ENCODE data around the gene TSPAN18. TPM values are rescaled to one million over a fixed set of nuclear protein-coding genes. Genes with fewer than 3 reads are reported as not detected.
A peak's percentile ranks its signal among the peaks of the same experiment; 100 is the strongest.

Gene TSPAN18
- polyA plus RNA-seq, 1 of the 3 experiments (the other 2 are of a cell fraction) = 0.72 TPM

GRCh38 chr11:44733877-44734276 lies 7.1 kb downstream of the TSPAN18 start:
- ChIA-PET POLR2A (interaction anchor here (0.9 kb wide), 1 partner anchor 22 kb away, joined by 4 read pairs; no protein-coding TSS in a partner anchor), CTCF (interaction anchor here (1.2 kb wide), 1 partner anchor 43 kb away, joined by 3 read pairs; no protein-coding TSS in a partner anchor)
- peaks cover 12% of the 10 kb centered on the region for H3K27me3 ChIP-seq (ENCODE audit: insufficient read depth)
- TF ChIP-seq, protein P1, sequence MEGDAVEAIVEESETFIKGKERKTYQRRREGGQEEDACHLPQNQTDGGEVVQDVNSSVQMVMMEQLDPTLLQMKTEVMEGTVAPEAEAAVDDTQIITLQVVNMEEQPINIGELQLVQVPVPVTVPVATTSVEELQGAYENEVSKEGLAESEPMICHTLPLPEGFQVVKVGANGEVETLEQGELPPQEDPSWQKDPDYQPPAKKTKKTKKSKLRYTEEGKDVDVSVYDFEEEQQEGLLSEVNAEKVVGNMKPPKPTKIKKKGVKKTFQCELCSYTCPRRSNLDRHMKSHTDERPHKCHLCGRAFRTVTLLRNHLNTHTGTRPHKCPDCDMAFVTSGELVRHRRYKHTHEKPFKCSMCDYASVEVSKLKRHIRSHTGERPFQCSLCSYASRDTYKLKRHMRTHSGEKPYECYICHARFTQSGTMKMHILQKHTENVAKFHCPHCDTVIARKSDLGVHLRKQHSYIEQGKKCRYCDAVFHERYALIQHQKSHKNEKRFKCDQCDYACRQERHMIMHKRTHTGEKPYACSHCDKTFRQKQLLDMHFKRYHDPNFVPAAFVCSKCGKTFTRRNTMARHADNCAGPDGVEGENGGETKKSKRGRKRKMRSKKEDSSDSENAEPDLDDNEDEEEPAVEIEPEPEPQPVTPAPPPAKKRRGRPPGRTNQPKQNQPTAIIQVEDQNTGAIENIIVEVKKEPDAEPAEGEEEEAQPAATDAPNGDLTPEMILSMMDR (IDR thresholded peaks at IDR 0.05) = no peak
- TF ChIP-seq, protein P2, sequence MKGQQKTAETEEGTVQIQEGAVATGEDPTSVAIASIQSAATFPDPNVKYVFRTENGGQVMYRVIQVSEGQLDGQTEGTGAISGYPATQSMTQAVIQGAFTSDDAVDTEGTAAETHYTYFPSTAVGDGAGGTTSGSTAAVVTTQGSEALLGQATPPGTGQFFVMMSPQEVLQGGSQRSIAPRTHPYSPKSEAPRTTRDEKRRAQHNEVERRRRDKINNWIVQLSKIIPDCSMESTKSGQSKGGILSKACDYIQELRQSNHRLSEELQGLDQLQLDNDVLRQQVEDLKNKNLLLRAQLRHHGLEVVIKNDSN (IDR thresholded peaks at IDR 0.05; ENCODE audit: borderline replicate concordance, low read depth) = no peak
- no peak for TF ChIP-seq FOXM1 (IDR thresholded peaks at IDR 0.05; ENCODE audit: low read depth)
- TF ChIP-seq REST (IDR thresholded peaks at IDR 0.05; ENCODE audit: low read depth, low read length) = no peak
- TF ChIP-seq NRF1 (IDR thresholded peaks at IDR 0.05; ENCODE audit: low read depth, low read length) = no peak
- TF ChIP-seq SIN3A (IDR thresholded peaks at IDR 0.05; ENCODE audit: borderline replicate concordance, low read depth, low read length) = no peak
- TF ChIP-seq, protein P3, sequence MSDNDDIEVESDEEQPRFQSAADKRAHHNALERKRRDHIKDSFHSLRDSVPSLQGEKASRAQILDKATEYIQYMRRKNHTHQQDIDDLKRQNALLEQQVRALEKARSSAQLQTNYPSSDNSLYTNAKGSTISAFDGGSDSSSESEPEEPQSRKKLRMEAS (IDR thresholded peaks at IDR 0.05; ENCODE audit: low read depth) = no peak
- no peak for TF ChIP-seq PBX3 (IDR thresholded peaks at IDR 0.05)
- TF ChIP-seq MEF2A (IDR thresholded peaks at IDR 0.05; ENCODE audit: borderline replicate concordance, low read depth) = no peak
- TF ChIP-seq GABPA (IDR thresholded peaks at IDR 0.05; ENCODE audit: low read depth) = no peak
- TF ChIP-seq, protein P4, sequence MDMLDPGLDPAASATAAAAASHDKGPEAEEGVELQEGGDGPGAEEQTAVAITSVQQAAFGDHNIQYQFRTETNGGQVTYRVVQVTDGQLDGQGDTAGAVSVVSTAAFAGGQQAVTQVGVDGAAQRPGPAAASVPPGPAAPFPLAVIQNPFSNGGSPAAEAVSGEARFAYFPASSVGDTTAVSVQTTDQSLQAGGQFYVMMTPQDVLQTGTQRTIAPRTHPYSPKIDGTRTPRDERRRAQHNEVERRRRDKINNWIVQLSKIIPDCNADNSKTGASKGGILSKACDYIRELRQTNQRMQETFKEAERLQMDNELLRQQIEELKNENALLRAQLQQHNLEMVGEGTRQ (IDR thresholded peaks at IDR 0.05; ENCODE audit: borderline replicate concordance, low read depth, low read length) = no peak
- no peak for TF ChIP-seq POLR2AphosphoS5 (IDR thresholded peaks at IDR 0.05; ENCODE audit: low read depth, low read length)
- no peak for TF ChIP-seq JUND (IDR thresholded peaks at IDR 0.05)
- no peak for TF ChIP-seq MXI1 (IDR thresholded peaks at IDR 0.05; ENCODE audit: low read depth, low read length)
- TF ChIP-seq TAF1 (IDR thresholded peaks at IDR 0.05; ENCODE audit: borderline replicate concordance, low read depth, low read length) = no peak
- no peak for TF ChIP-seq ELF1 (IDR thresholded peaks at IDR 0.05)
- TF ChIP-seq EZH2phosphoT487 (IDR thresholded peaks at IDR 0.05; ENCODE audit: borderline replicate concordance, low read depth) = no peak
- no peaks in the 10 kb centered on the region for H3K9me3 ChIP-seq
- H3K4me1 ChIP-seq (ENCODE audit: control insufficient read depth in 1 of 2, insufficient read depth in 2 of 2, low read depth in 1 of 2, low read length in 1 of 2) = peaks cover 0 to 59% of the 10 kb centered on the region in 2 experiments; a peak in 3 of 4 replicates
- WGBS (ENCODE audit: low lambda C conversion rate) = 88% methylated on average over 1 of the region's 2 CpGs
- H3K4me3 ChIP-seq (ENCODE audit: low read depth in 2 of 2, low read length in 1 of 2) = no peak overlapping the region
- no peaks in the 10 kb centered on the region for H3F3A ChIP-seq (replicated peaks; ENCODE audit: insufficient read depth)
- no peak for DNase-seq
- no peaks in the 10 kb centered on the region for H4K20me1 ChIP-seq (ENCODE audit: insufficient read depth)
- no peaks in the 10 kb centered on the region for H3K9me2 ChIP-seq
- H3K9ac ChIP-seq = no peak overlapping the region
- H3K4me2 ChIP-seq = no peak overlapping the region
- no peak overlapping the region for H2AFZ ChIP-seq (ENCODE audit: low read depth)
- H3K79me2 ChIP-seq (ENCODE audit: insufficient read depth) = no peaks in the 10 kb centered on the region
- H3K36me3 ChIP-seq (replicated peaks in 1 of 2; ENCODE audit: control insufficient read depth in 1 of 2, insufficient read depth in 2 of 2, low read length in 1 of 2) = no peaks in the 10 kb centered on the region
- peak overlapping the region in 1 of 2 experiments; percentile 50; a peak in 1 of 4 replicates for H3K27ac ChIP-seq (ENCODE audit: low read depth in 2 of 2, low read length in 1 of 2)
